WTC11 (cell line): ENCODE results near the gene FAF1. TPM values are rescaled to one million over a fixed set of nuclear protein-coding genes. Genes with fewer than 3 reads are reported as not detected.

Experiments used
- ATAC-seq: fragments of 200-7000 bp; cut with Tn5 transposase; 2 replicates; pipeline ENCODE4 v1.10.0; 2021; ENCODE audit warnings: mild to moderate bottlenecking, moderate library complexity
- CTCF ChIA-PET: fragments of 300-600 bp; sonication (Branson Sonifier 250); formaldehyde crosslinking; loops from one replicate; lab custom pipeline; 2021; ENCODE audit warnings: antibody characterized with exemption; lab: Charles Lee
- POLR2A ChIA-PET: fragments of 350-600 bp; sonication (Branson Sonifier 250); formaldehyde crosslinking; loops from one replicate; lab custom pipeline; 2021; ENCODE audit warnings: antibody characterized with exemption; lab: Charles Lee
- DNase-seq: peaks from one replicate; pipeline ENCODE4 v3.0.0; 2021; ENCODE audit warnings: low spot score
- H3K27ac Mint-ChIP-seq: 2 replicates; pipeline ENCODE4 v1.8.0; 2021; ENCODE audit warnings: mixed read lengths
- H3K27me3 Mint-ChIP-seq: 2 replicates; pipeline ENCODE4 v1.8.0; 2021; ENCODE audit warnings: low read depth, mild to moderate bottlenecking, moderate library complexity, mixed read lengths
- H3K36me3 Mint-ChIP-seq: 2 replicates; pipeline ENCODE4 v1.8.0; 2021; ENCODE audit warnings: mixed read lengths
- H3K4me1 Mint-ChIP-seq: 2 replicates; pipeline ENCODE4 v1.8.0; 2022; ENCODE audit warnings: mixed read lengths
- H3K4me3 Mint-ChIP-seq: 2 replicates; pipeline ENCODE4 v1.8.0; 2021; ENCODE audit warnings: mild to moderate bottlenecking, moderate library complexity, mixed read lengths
- H3K9me3 Mint-ChIP-seq: 2 replicates; pipeline ENCODE4 v1.8.0; 2021; ENCODE audit warnings: mixed read lengths
- AR ChIP-seq: fragments of 250-450 bp; sonication (Bioruptor Pico); IDR thresholded peaks from 2 replicates; pipeline ENCODE4 v1.9.0; 2021; ENCODE audit warnings: mild to moderate bottlenecking
- ATF3 ChIP-seq: sonication (generic); formaldehyde crosslinking; conservative IDR thresholded peaks from 2 replicates; pipeline ENCODE4 v1.8.1; 2022; ENCODE audit warnings: mild to moderate bottlenecking, missing genetic modification reagents
- E2F4 ChIP-seq: sonication (generic); formaldehyde crosslinking; IDR thresholded peaks from 2 replicates; pipeline ENCODE4 v1.8.1; 2022; ENCODE audit warnings: low read depth, mild to moderate bottlenecking, moderate library complexity, missing genetic modification reagents, borderline replicate concordance
- ELF4 ChIP-seq: sonication (generic); formaldehyde crosslinking; IDR thresholded peaks from 2 replicates; pipeline ENCODE4 v1.8.1; 2022; ENCODE audit warnings: low read depth, mild to moderate bottlenecking, moderate library complexity, missing genetic modification reagents
- EMX1 ChIP-seq: fragments of 250-450 bp; sonication (Bioruptor Pico); IDR thresholded peaks from 2 replicates; pipeline ENCODE4 v1.8.0; 2021; ENCODE audit warnings: mild to moderate bottlenecking
- FOXP1 ChIP-seq: sonication (generic); formaldehyde crosslinking; IDR thresholded peaks from 2 replicates; pipeline ENCODE4 v1.8.0; 2022; ENCODE audit warnings: missing genetic modification reagents, mild to moderate bottlenecking, moderate library complexity, borderline replicate concordance
- FOXP4 ChIP-seq: sonication (generic); formaldehyde crosslinking; IDR thresholded peaks from 2 replicates; pipeline ENCODE4 v1.8.0; 2022; ENCODE audit warnings: mild to moderate bottlenecking, missing genetic modification reagents
- GABPB1 ChIP-seq: sonication (generic); formaldehyde crosslinking; IDR thresholded peaks from 2 replicates; pipeline ENCODE4 v1.8.1; 2023; ENCODE audit warnings: mild to moderate bottlenecking, missing genetic modification reagents
- GRHL2 ChIP-seq: fragments of 250-450 bp; sonication (Bioruptor Pico); IDR thresholded peaks from 2 replicates; pipeline ENCODE4 v1.8.0; 2022; ENCODE audit warnings: mild to moderate bottlenecking, moderate library complexity; ENCODE audit not compliant: insufficient replicate concordance, severe bottlenecking
- IRF1 ChIP-seq: sonication (generic); formaldehyde crosslinking; IDR thresholded peaks from 2 replicates; pipeline ENCODE4 v1.8.0; 2023; ENCODE audit warnings: missing genetic modification reagents
- JAZF1 ChIP-seq: fragments of 250-450 bp; sonication (Bioruptor Pico); IDR thresholded peaks from 2 replicates; pipeline ENCODE4 v1.9.0; 2021; ENCODE audit warnings: moderate library complexity, mild to moderate bottlenecking, inconsistent platforms
- JUN ChIP-seq: sonication (generic); formaldehyde crosslinking; IDR thresholded peaks from 2 replicates; pipeline ENCODE4 v1.8.0; 2023; ENCODE audit warnings: mild to moderate bottlenecking, missing genetic modification reagents
- MAX ChIP-seq: sonication (generic); formaldehyde crosslinking; IDR thresholded peaks from 2 replicates; pipeline ENCODE4 v1.8.0; 2022; ENCODE audit warnings: mild to moderate bottlenecking, missing genetic modification reagents
- NR2C2 ChIP-seq: sonication (generic); formaldehyde crosslinking; IDR thresholded peaks from 2 replicates; pipeline ENCODE4 v1.8.0; 2022; ENCODE audit warnings: mild to moderate bottlenecking, missing genetic modification reagents
- ZBTB21 ChIP-seq: sonication (generic); formaldehyde crosslinking; IDR thresholded peaks from 2 replicates; pipeline ENCODE4 v1.8.1; 2023; ENCODE audit warnings: mild to moderate bottlenecking, missing genetic modification reagents, borderline replicate concordance
- ZNF138 ChIP-seq: sonication (generic); formaldehyde crosslinking; conservative IDR thresholded peaks from 2 replicates; pipeline ENCODE4 v1.8.1; 2022; ENCODE audit warnings: mild to moderate bottlenecking, moderate library complexity, missing genetic modification reagents
- ZNF396 ChIP-seq: fragments of 250-450 bp; sonication (Bioruptor Pico); IDR thresholded peaks from 2 replicates; pipeline ENCODE4 v1.8.0; 2021; ENCODE audit warnings: mild to moderate bottlenecking, moderate library complexity, borderline replicate concordance
- ZNF416 ChIP-seq: fragments of 250-450 bp; sonication (Bioruptor Pico); IDR thresholded peaks from 2 replicates; pipeline ENCODE4 v1.9.0; 2021; ENCODE audit warnings: mild to moderate bottlenecking, inconsistent platforms
- ZNF532 ChIP-seq: fragments of 250-450 bp; sonication (Bioruptor Pico); IDR thresholded peaks from 2 replicates; pipeline ENCODE4 v1.9.0; 2021; ENCODE audit warnings: mild to moderate bottlenecking, borderline replicate concordance
- ZSCAN18 ChIP-seq: fragments of 250-450 bp; sonication (Bioruptor Pico); IDR thresholded peaks from 2 replicates; pipeline ENCODE4 v2.1.2; 2022; ENCODE audit warnings: mild to moderate bottlenecking, moderate library complexity
- total RNA-seq: library from RNA; stranded (reverse); gene quantifications from 3 replicates; pipeline ENCODE4 v1.2.3, GENCODE V29; 2021

FAF1 gene
- total RNA-seq, 1 experiment from 2014 or later: 53.5 TPM

- H3K9me3 Mint-ChIP-seq: peaks cover 9% of the 10 kb centered on the region; the same call in 1 of the 2 replicates
- H3K27ac Mint-ChIP-seq: no peak overlapping the region
- ChIA-PET POLR2A (no interaction called here), CTCF (interaction anchor here (0.9 kb wide), 1 partner anchor 122 kb away, joined by 3 read pairs; no protein-coding TSS in a partner anchor)
- peaks cover 7% of the 10 kb centered on the region for H3K27me3 Mint-ChIP-seq
- TF ChIP-seq ZSCAN18 (CRISPR knock-in tag) (no peak), ELF4 (CRISPR knock-in tag) (no peak)
- TF ChIP-seq, all 79 proteins: peak for 0
- no peak for DNase-seq
- Mint-ChIP-seq H3K4me3 (no peak overlapping the region), H3K36me3 (no peaks in the 10 kb centered on the region), H3K4me1 (no peaks in the 10 kb centered on the region)
- ATAC-seq: no peak
These were observed 35.6 kb upstream of the FAF1 start for GRCh38 chr1:50995651-50996050.

GRCh38 chr1:50994997-50995396, 34.9 kb upstream of the FAF1 start:
- DNase-seq (no peak), ATAC-seq (no peak)
- peaks cover 9% of the 10 kb centered on the region; the same call in 1 of the 2 replicates for H3K9me3 Mint-ChIP-seq
- no peak overlapping the region for H3K27ac Mint-ChIP-seq
- ChIA-PET POLR2A (no interaction called here), CTCF (no interaction called here)
- no peaks in the 10 kb centered on the region for H3K36me3 Mint-ChIP-seq
- H3K27me3 Mint-ChIP-seq: peaks cover 7% of the 10 kb centered on the region
- TF ChIP-seq ZBTB21 (CRISPR knock-in tag): no peak
- no peak for TF ChIP-seq NR2C2 (CRISPR knock-in tag)
- TF ChIP-seq IRF1 (CRISPR knock-in tag): no peak
- TF ChIP-seq FOXP1 (CRISPR knock-in tag): no peak
- no peak for TF ChIP-seq ZNF396
- TF ChIP-seq GRHL2: no peak
- no peak for TF ChIP-seq FOXP4
- TF ChIP-seq, all 79 proteins: peak for 0
- no peaks in the 10 kb centered on the region for H3K4me1 Mint-ChIP-seq
- no peak overlapping the region for H3K4me3 Mint-ChIP-seq

GRCh38 chr1:50993645-50994044, 33.6 kb upstream of the FAF1 start:
- H3K4me3 Mint-ChIP-seq: no peak overlapping the region
- H3K4me1 Mint-ChIP-seq: no peaks in the 10 kb centered on the region
- H3K9me3 Mint-ChIP-seq: peaks cover 5% of the 10 kb centered on the region; the same call in 1 of the 2 replicates
- DNase-seq: no peak
- no peak overlapping the region for H3K27ac Mint-ChIP-seq
- no peak for ATAC-seq
- ChIA-PET POLR2A (no interaction called here), CTCF (no interaction called here)
- H3K27me3 Mint-ChIP-seq: peaks cover 7% of the 10 kb centered on the region
- H3K36me3 Mint-ChIP-seq: no peaks in the 10 kb centered on the region
- TF ChIP-seq JAZF1 (CRISPR knock-in tag) (no peak), E2F4 (CRISPR knock-in tag) (no peak), ZNF416 (no peak), EMX1 (no peak), ATF3 (CRISPR knock-in tag) (no peak), AR (CRISPR knock-in tag) (no peak), JUN (CRISPR knock-in tag) (no peak), ZNF138 (CRISPR knock-in tag) (no peak), MAX (no peak), GABPB1 (CRISPR knock-in tag) (no peak), ZNF532 (CRISPR knock-in tag) (no peak)
